GM19455 (cell line): ENCODE data around the gene VSNL1.
A peak's percentile ranks its signal among the peaks of the same experiment; 100 is the strongest.

Source experiments
- ATAC-seq: cut with Tn5 transposase; IDR thresholded peaks from one replicate; pipeline ENCODE4 v1.9.1; 2021; ENCODE audit not compliant: unreplicated experiment

Gene VSNL1

GRCh38 chr2:17540093-17540812 lies at the start of gene VSNL1:
VSNL1 (plus strand) TSS chr2:17540696; CDS start chr2:17592075, 51,379 bp downstream.
- ATAC-seq: no peak

- no peak for ATAC-seq
Observed at GRCh38 chr2:17495590-17495989, 44.9 kb upstream of the VSNL1 start.

- ATAC-seq: no peak
Observed at GRCh38 chr2:17497718-17498117, 42.8 kb upstream of the VSNL1 start.

DNA sequence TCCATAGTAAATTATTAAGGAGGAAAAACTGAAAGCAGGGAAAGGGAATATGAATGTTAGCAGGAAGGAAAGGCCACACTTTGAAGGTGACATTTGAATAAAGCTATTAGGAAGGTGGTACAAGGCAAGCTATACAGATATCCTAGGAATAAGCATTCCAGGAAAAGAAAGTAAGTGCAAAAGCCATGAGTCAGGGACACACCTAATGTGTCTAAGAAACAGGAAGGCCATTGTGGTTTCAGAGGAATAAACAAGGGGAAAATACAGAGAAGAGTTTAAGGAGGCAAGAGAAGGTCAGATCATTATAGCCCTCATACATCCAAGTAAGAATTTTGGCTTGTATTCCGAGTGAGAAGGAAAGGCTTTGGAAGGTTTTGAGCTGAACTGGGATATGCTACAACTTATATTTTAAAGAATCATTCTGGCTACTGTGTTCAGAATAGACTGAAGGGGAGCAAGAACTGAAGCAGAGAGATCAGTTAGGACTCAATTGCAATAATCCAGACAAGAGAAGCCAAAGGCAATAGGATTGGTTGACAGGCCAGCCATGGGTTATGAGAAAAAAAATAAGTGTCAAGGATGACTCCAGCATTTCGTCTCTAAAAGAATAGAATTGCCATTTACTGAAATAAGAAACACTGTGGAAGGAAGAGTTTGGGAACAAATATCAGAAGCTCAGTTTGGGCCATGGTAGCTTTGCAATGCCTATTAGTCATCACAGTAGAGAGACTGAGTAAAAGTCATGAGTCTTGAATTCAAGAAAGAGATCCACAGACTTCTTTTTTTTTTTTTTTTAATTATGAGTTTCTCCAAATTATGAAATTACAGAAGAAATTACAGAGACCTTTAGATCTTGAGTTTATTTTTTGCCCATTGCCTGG lies 33.5 kb upstream of the VSNL1 start:
- ATAC-seq: no peak

DNA sequence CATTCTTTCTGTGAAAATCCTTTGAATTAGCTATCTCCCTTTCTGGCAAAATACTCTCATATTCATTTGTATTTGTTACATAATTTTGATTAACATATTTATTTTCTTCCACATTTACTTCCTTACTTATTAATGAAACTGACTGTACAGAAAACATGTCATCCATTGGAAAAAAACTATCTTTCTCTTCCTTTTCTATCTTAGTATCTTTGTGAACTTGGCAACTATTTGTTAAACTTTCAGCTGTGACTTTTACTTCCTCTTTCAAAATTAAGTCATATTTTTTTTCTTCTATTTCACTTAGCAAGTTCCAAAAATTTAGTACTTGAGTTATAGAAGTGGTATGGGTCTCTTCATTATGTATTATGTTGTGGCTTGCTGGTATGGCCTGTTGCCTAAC lies 24.8 kb upstream of the VSNL1 start:
- ATAC-seq: no peak

GRCh38 chr2:17517481-17518211 lies 22.9 kb upstream of the VSNL1 start:
- ATAC-seq: peak; percentile 37

- peak; percentile 87 for ATAC-seq
Observed at GRCh38 chr2:17518212-17519154, 22.0 kb upstream of the VSNL1 start, which contains the start of gene RAD51AP2. RAD51AP2 (minus strand) TSS chr2:17518440; CDS start chr2:17518415, 25 bp downstream.

DNA sequence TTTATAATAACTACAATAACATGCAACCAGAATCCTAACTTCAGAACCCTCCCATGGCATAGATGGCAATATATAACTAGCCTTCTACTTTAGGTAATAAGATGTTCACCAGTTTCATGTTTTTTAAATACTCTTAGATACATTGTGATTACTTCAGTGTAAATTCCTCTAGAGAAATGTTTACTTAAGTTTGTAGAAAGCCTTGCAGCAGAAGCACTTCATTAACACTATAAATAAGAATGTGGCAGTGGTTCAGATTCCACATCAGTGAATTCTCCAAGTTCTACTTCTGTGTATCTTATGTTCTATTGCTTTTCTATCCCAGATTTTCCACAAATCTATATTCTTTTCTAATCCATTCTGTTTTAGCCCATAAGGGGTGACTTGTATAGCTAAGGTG lies 21.0 kb upstream of the VSNL1 start:
- ATAC-seq: no peak

GRCh38 chr2:17520761-17521160 lies 19.7 kb upstream of the VSNL1 start:
- ATAC-seq: peak; percentile 30

GRCh38 chr2:17521621-17522020 lies 18.9 kb upstream of the VSNL1 start:
- no peak for ATAC-seq

DNA sequence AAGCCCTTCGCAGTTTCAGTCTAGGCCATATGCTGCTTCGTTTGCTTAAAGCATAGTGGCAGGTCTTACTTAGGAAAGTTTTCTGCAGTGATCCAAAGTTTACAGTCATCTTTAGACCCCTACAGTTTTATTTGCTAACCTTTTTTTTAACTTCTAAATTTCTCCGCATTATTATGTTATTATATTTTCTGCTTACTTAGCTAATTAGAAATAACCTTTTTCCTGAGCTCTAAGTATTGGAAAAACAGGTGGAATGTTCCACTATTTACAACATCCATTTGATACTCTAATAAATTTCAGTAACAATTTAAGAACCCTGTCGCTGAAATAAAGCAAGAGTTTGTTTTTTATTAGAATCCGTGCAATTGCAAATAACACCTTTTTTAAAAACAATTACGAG lies 18.2 kb upstream of the VSNL1 start:
- ATAC-seq: no peak

DNA sequence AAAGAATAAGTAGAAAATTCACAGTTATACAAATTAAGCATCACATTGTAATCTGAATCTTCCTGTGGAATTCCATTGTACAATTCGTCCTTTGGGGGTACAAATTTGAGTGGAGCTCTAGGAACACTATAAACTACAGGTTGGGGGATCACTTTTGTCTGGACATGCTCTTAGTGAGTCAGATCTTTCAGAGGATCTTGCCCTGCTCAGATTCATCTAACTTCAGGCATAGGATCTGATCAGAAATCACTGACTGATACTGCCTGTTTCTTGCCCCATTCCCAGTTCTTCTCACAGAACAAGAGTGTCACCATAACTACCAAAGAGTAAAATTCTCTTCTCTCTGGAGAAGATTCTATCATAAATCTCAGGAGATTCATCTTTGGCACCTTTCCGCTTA lies 10.7 kb upstream of the VSNL1 start:
- ATAC-seq: no peak

DNA sequence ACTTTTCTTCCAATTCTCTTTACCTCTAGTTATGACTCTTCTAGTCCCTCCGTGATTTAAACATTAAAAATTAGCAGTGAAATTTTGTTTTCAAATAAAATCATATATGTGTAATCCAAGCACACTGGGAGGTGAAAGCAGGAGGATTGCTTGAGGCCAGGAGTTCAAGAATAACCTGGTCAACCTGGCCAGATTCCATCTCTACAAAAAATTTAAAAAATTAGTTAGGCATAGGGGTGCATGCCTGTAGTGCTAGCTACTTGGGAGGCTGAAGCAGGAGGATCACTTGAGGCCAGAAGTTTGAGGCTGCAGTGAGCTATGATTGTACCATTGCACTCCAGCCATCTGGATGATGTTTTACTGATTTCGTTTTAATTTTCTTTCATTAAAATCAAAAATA lies 7.0 kb upstream of the VSNL1 start:
- ATAC-seq: no peak

DNA sequence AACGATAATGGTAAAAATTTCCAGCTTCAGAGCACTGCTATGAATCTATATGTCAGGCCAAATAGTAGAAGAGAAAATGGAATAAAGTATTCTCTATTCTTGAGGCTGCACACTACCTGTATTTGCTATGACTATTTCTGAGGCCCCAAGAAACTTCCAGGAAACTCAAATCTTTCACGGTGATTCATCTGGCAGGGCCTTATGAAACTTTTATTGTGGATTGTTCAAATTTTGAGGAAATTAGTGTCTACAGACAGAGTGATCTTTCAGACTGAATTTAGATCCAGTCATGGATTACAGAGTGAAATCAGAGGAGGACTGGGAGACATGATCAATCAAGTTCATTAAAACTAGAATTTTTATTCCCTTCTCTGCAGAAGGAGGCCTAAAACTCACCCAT lies 4.1 kb upstream of the VSNL1 start:
- ATAC-seq: no peak

DNA sequence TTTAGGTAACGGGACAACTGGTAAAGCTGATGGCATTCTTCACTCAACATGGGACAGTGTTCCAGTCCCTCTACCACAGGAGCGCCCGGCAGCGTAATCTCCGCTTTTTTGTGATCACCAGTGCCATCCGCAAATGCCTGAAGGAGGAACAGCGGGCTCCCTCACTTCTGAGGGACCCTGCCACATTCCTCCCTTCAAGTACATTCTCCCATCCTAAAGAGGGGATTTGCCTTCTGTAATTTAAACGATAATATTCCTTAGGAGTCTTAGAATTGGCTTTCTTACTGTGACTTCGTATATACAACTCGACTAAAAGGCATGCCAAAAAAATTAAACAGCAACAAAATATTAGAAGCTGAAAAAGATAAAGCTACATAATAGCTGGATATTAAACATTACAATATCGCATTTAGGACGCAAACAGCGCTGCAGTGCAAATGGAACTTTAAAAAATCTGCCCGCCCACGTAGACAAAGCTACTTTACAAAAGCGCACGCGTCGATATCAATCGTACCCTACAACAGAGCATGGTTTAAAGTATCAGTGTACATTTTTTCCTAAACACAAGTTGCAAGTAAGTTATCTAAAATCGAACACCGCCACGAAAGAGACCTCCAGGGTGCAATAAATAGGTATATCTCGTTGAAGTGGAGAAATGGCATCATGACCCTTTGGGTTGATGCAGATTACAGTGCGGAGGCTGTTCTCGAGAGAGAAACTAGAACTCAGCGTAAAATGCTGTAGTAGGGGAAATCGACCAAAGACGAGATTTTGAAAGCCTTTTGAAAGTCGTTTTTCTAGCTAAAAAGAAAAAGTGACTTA lies 2.3 kb upstream of the VSNL1 start:
- ATAC-seq: no peak

GRCh38 chr2:17538844-17539554 lies 1.5 kb upstream of the VSNL1 start:
- no peak for ATAC-seq

GRCh38 chr2:17539611-17540092 lies 844 bp upstream of the VSNL1 start:
- ATAC-seq: no peak

GRCh38 chr2:17540813-17541530 lies 476 bp downstream of the VSNL1 start:
- ATAC-seq: no peak
